Measurements from ENCODE around the gene RNF168. TPM values are rescaled to one million over a fixed set of nuclear protein-coding genes. Genes with fewer than 3 reads are reported as not detected.
"Not testable (repeated sequence)": the region's sequence is repeated elsewhere in the genome, so short reads cannot be mapped to it uniquely, and the experiment has no call there.

Gene RNF168
- total RNA-seq, 2 experiments from 2014 or later = 46.9 to 48.4 TPM

GRCh38 chr3:196528639-196529233 lies 25.2 kb upstream of the RNF168 start:
- Mint-ChIP-seq H3K9me3 (peaks cover 6% of the 10 kb centered on the region), H3K27me3 (peaks cover 28% of the 10 kb centered on the region), H3K27ac (peak overlapping the region; percentile 38), H3K4me1 (peaks cover 4% of the 10 kb centered on the region), H3K4me3 (peak overlapping the region; percentile 71), H3K36me3 (peaks cover 3% of the 10 kb centered on the region)
- peak; percentile 98 for ATAC-seq (ENCODE audit: low read depth)
- DNase-seq = peak; percentile 93
- POLR2A ChIA-PET = interaction anchor here (0.7 to 1.5 kb wide), 9 partner anchors 26 to 413 kb away, joined by 3 to 5 read pairs (median 3); partner anchors contain the start of genes CEP19, DYNLT2B, FBXO45 and PIGX

DNA sequence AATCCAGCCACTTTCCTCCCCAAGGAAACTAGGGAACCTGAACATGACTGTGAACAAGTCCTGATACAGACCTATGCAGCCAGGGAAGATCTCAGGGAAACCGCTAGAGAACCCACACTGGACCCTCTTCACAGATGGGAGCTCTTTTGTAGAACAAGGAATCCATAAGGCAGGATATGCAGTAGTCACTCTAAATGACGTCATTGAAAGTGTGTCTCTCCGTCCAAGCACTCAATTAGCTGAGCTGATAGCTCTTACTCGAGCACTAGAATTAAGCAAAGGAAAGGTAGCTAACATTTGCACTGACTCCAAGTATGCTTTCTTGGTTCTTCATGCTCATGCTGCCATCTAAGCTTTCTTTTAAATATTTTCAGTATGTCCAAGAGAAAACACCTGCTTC lies 21.6 kb upstream of the RNF168 start:
- no peak overlapping the region for H3K27ac Mint-ChIP-seq
- no peak overlapping the region for H3K4me3 Mint-ChIP-seq
- H3K9me3 Mint-ChIP-seq = peaks cover 15% of the 10 kb centered on the region
- DNase-seq (no peak), ATAC-seq (ENCODE audit: low read depth) (no peak)
- peaks cover 8% of the 10 kb centered on the region for H3K36me3 Mint-ChIP-seq
- POLR2A ChIA-PET = interaction anchor here (1.5 kb wide), 1 partner anchor 44 kb away, joined by 3 read pairs; the partner anchor contains the start of genes FBXO45 and WDR53
- H3K27me3 Mint-ChIP-seq = peaks cover 7% of the 10 kb centered on the region
- H3K4me1 Mint-ChIP-seq = peaks cover 4% of the 10 kb centered on the region

DNA sequence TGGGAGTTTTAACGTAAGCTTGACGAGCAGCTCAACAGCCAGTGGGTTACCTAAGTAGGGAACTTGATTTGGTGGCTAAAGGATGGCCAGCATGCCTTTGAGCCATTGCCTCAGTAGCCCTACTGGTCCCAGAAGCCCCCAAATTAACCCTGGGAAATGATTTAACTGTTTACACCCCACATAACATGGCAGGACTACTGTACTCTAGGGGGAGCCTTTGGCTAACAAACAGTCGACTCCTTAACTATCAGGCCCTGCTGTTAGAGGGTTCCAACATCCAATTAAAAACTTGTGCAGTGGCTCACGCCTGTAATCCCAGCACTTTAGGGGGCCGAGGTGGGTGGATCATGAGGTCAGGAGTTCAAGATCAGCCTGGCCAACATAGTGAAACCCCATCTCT lies 21.0 kb upstream of the RNF168 start:
- H3K4me3 Mint-ChIP-seq = no peak overlapping the region
- POLR2A ChIA-PET = interaction anchor here (1.5 kb wide), 1 partner anchor 44 kb away, joined by 3 read pairs; the partner anchor contains the start of genes FBXO45 and WDR53
- DNase-seq (no peak), ATAC-seq (ENCODE audit: low read depth) (no peak)
- H3K4me1 Mint-ChIP-seq = peaks cover 4% of the 10 kb centered on the region
- peaks cover 7% of the 10 kb centered on the region for H3K27me3 Mint-ChIP-seq
- H3K27ac Mint-ChIP-seq = no peak overlapping the region
- H3K9me3 Mint-ChIP-seq = peaks cover 20% of the 10 kb centered on the region
- H3K36me3 Mint-ChIP-seq = peaks cover 8% of the 10 kb centered on the region

GRCh38 chr3:196523841-196524240 lies 20.3 kb upstream of the RNF168 start:
- ATAC-seq (ENCODE audit: low read depth) = no peak
- POLR2A ChIA-PET = interaction anchor here (1.5 kb wide), 1 partner anchor 45 kb away, joined by 3 read pairs; the partner anchor contains the start of genes FBXO45 and WDR53
- Mint-ChIP-seq H3K4me1 (peaks cover 2% of the 10 kb centered on the region), H3K27ac (no peak overlapping the region), H3K27me3 (peaks cover 7% of the 10 kb centered on the region), H3K4me3 (no peak overlapping the region), H3K9me3 (peaks cover 25% of the 10 kb centered on the region), H3K36me3 (peaks cover 10% of the 10 kb centered on the region)
- no peak for DNase-seq

GRCh38 chr3:196521291-196521690 lies 17.7 kb upstream of the RNF168 start:
- H3K4me1 Mint-ChIP-seq; POLR2A ChIA-PET; H3K27me3 Mint-ChIP-seq; ATAC-seq (ENCODE audit: low read depth); H3K4me3 Mint-ChIP-seq; DNase-seq; H3K27ac Mint-ChIP-seq: not testable (repeated sequence)
- H3K36me3 Mint-ChIP-seq = peaks cover 10% of the 10 kb centered on the region
- H3K9me3 Mint-ChIP-seq = peaks cover 25% of the 10 kb centered on the region

DNA sequence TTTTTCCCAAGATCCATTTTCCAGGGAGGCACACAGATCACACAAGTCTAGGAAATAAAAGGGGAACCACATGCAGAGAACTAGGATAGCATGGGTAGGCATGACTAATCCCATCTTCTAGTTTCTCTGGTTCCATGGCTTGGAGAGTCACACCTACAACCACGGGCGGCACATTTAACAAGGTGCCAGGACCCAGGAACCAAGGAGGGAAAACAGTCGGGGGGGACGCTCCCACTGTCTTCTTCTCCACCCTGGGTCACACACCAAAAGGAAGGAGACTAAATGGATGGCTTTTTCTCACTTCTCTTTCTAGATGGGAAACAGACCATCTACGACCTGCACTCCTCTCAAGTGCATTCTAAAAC lies 16.1 kb upstream of the RNF168 start:
- H3K4me1 Mint-ChIP-seq = no peaks in the 10 kb centered on the region
- H3K27me3 Mint-ChIP-seq = peaks cover 6% of the 10 kb centered on the region
- ATAC-seq (ENCODE audit: low read depth) = no peak
- peaks cover 27% of the 10 kb centered on the region for H3K9me3 Mint-ChIP-seq
- no peak overlapping the region for H3K4me3 Mint-ChIP-seq
- no peak for DNase-seq
- POLR2A ChIA-PET = no interaction called here
- H3K36me3 Mint-ChIP-seq = peaks cover 10% of the 10 kb centered on the region
- H3K27ac Mint-ChIP-seq = no peak overlapping the region

GRCh38 chr3:196518966-196519717 lies 15.6 kb upstream of the RNF168 start:
- Mint-ChIP-seq H3K27me3 (peaks cover 6% of the 10 kb centered on the region), H3K9me3 (peaks cover 27% of the 10 kb centered on the region), H3K27ac (no peak overlapping the region), H3K36me3 (peaks cover 10% of the 10 kb centered on the region), H3K4me3 (no peak overlapping the region), H3K4me1 (no peaks in the 10 kb centered on the region)
- peak; percentile 42 for DNase-seq
- ATAC-seq (ENCODE audit: low read depth) = peak; percentile 52
- POLR2A ChIA-PET = no interaction called here

- no peak for ATAC-seq (ENCODE audit: low read depth)
- Mint-ChIP-seq H3K36me3 (peaks cover 10% of the 10 kb centered on the region), H3K4me3 (no peak overlapping the region), H3K27me3 (peaks cover 6% of the 10 kb centered on the region), H3K4me1 (no peaks in the 10 kb centered on the region), H3K9me3 (peaks cover 30% of the 10 kb centered on the region), H3K27ac (no peak overlapping the region)
- DNase-seq = no peak
- POLR2A ChIA-PET = no interaction called here
Measured at GRCh38 chr3:196517919-196518318, 14.4 kb upstream of the RNF168 start.

- H3K27me3 Mint-ChIP-seq = peaks cover 6% of the 10 kb centered on the region
- H3K36me3 Mint-ChIP-seq = peaks cover 10% of the 10 kb centered on the region
- no peak for DNase-seq
- no peak overlapping the region for H3K4me3 Mint-ChIP-seq
- H3K9me3 Mint-ChIP-seq = peaks cover 30% of the 10 kb centered on the region
- ATAC-seq (ENCODE audit: low read depth) = no peak
- no peak overlapping the region for H3K27ac Mint-ChIP-seq
- POLR2A ChIA-PET = no interaction called here
- H3K4me1 Mint-ChIP-seq = peaks cover under 1% of the 10 kb centered on the region
Measured at GRCh38 chr3:196517162-196517800, 13.7 kb upstream of the RNF168 start.

GRCh38 chr3:196514913-196515621 lies 11.5 kb upstream of the RNF168 start, which contains the start of gene SMCO1:
TSS of gene SMCO1 (minus strand) at chr3:196515346. CDS start at chr3:196515209, 137 bp downstream.
- H3K27ac Mint-ChIP-seq = no peak within 1 kb of the TSS
- H3K36me3 Mint-ChIP-seq = peaks cover 2% of the 10 kb centered on the region
- ATAC-seq (ENCODE audit: low read depth) (no peak), DNase-seq (no peak)
- POLR2A ChIA-PET = no interaction called here
- peaks cover 15% of the 10 kb centered on the region for H3K27me3 Mint-ChIP-seq
- H3K4me1 Mint-ChIP-seq = peaks cover 7% of the 10 kb centered on the region
- no peak within 1 kb of the TSS for H3K4me3 Mint-ChIP-seq
- peaks cover 18% of the 10 kb centered on the region for H3K9me3 Mint-ChIP-seq

GRCh38 chr3:196514350-196514716 lies 10.8 kb upstream of the RNF168 start:
- H3K36me3 Mint-ChIP-seq = peaks cover 2% of the 10 kb centered on the region
- H3K9me3 Mint-ChIP-seq = peaks cover 12% of the 10 kb centered on the region
- no peak overlapping the region for H3K27ac Mint-ChIP-seq
- peaks cover 7% of the 10 kb centered on the region for H3K4me1 Mint-ChIP-seq
- peaks cover 15% of the 10 kb centered on the region for H3K27me3 Mint-ChIP-seq
- POLR2A ChIA-PET = no interaction called here
- DNase-seq = no peak
- no peak overlapping the region for H3K4me3 Mint-ChIP-seq
- ATAC-seq (ENCODE audit: low read depth) = no peak

DNA sequence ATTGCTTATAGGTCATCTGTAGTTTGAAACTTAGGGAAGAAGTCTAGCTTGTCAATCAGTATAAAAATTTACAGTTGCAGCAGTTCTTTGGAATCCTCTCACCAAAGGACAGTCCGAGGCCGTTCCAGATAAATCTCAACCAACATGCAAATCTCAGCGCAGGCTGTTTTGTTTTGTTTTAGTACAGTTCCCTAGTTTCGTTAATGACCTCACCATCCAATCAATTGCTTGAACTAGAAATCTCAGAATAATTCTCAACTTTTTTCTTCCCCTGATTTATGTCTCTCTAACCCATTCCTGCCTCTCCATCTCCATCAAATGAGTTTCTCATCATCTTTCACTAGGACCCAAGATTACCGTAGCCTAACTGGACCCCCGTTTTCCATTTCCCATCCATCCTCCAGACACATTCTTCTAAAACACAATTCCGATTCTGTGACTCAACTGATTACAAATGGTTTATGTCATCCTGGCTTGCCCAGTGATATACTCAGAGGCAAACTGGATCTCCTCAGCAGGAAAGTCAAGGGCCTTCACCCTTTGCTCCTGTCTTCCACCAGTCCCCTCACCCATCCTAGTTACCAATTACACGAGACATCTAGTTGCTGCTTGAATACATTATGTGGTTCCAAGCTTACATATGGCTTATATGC lies 10.3 kb upstream of the RNF168 start:
- Mint-ChIP-seq H3K27ac (no peak overlapping the region), H3K4me3 (no peak overlapping the region), H3K4me1 (peaks cover 7% of the 10 kb centered on the region), H3K9me3 (peaks cover 8% of the 10 kb centered on the region), H3K27me3 (peaks cover 15% of the 10 kb centered on the region), H3K36me3 (no peaks in the 10 kb centered on the region)
- POLR2A ChIA-PET = interaction anchor here (0.6 kb wide), 2 partner anchors 68 to 334 kb away, joined by 3 to 4 read pairs; no protein-coding TSS in a partner anchor
- ATAC-seq (ENCODE audit: low read depth) (no peak), DNase-seq (no peak)

All from activated naive CD8-positive, alpha-beta T cell treated with anti-CD3 and anti-CD28 coated beads, Interleukin-2, amount 10 ng/mL, durations not matched to agents 7 days and 5 days (primary cell).